T-helper 22 cell (primary cell): ENCODE measurements around the gene CST9.
"Not testable (repeated sequence)": the region's sequence is repeated elsewhere in the genome, so short reads cannot be mapped to it uniquely, and the experiment has no call there.

Source experiments
- DNase-seq: peaks from one replicate; pipeline ENCODE4 v3.0.0-alpha.2; 2020; ENCODE audit warnings: low read depth

The CST9 gene

DNA sequence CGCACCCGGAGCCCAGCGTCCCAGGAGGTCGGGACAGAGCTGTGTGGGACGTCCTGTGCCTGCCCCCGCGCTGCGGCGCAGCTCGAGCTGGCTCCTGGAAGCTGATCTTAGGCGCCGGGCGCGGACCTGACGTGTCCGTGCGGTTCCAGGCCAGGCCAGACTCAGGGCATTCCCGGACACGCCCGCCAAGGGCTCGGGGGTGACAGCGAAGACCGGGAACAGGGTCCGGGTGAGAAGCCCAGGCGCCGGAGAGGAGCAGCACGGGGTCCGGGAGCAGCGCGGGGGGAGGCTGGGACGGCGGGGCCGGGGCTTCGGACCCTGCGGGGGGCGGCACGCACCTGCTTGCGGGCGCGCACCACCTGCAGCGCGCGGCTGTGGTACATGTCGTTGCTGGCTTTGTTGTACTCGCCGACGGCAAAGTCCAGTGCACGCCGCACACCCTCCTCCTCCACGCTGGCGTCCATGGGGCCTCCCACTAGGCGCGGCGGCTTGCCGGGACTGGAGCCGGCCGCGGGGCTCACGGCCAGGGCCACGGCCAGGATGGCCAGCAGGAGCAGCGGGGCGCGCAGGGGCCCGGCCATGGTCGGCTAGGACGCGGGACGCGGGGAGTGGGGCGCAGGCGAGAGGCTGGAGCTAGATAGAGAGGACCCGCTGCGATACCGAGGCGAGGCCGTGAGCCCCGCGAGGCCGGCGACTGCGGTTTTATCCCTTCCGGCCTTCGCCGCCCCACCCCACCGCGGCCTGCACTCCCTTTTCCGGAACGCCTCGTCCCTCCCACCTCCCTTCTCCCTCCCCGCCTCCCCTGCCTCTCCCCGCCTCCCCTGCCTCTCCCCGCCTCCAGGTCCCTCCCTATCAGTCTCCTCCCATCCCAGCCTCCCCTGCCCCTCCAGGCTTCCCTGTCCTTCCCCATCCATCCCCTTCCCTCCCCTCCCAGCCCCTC, 31.8 kb upstream of the CST9 start, which contains the start of gene CST3:
TSS of gene CST3 (minus strand) at position 674 of the 940 bp plus-strand sequence. CDS start at position 581, 93 bp downstream.
- DNase-seq, result no peak

DNA sequence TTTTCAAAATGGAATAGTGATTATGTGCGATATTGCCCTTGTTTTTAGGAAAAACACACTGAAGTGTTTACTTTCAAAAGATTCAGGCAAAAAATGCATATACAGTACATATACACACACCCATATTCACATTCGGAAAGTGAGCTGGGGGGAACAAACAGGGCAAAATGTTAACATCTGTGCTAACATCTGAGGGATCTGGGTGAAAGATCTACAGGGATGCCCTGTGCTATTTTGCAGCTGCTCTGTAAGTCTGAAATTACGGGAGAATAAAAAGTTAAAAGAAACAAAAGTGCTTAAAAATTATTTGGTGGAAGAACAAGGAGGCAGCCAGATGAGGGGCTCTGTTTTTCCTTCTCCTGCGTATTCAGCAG, 31.2 kb upstream of the CST9 start:
- DNase-seq, result no peak

DNA sequence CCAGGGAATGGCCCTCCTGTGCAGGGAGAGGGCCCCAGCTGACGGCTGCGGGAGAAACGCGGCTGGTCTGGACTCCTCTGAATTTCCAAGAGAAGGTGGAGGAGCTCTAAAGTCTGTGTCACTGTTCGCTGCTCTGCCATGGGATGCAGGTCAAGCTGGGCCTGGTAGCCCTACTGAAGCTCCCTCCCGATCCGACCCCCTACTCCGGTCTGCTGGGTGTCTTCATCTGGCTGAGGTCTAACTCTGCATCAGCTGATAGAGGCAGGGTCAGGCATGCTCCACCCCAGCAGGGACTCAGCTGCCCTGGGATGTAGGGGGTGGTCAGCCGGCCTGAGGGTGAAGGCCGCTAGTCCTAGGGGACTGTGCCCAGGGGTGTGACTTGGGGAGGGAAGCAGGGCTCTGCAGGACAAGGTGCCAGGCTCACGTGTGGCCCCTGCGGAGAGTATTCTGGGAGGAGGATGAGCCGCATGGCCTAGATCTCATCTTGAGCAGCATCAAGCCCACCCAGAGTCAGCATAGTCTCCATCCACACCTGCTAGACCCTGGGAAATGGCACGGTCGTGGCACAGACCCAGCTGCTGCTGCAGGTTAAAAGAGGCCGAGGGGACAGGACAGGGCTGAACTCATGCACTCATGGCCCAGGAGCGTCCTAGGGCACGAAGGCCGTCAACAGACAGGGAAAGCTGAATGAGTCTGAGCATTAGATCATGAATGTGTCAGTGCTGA, 30.6 kb upstream of the CST9 start:
- no peak for DNase-seq

DNA sequence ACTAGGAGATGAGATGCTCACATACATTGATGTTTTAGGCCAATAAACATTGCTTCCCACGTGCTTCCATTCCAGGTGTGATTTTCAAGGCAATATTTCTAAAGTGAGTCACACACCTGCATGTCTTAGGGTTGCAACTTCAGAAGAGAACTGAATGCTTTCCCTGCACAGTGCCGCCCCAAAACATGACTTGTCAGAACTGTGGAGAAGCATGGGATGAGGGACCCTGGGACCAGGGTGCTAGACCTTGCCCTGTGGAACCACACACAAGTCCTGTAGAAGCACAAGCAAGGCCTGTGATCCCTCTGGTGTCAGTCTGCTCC, 30.0 kb upstream of the CST9 start:
- DNase-seq, result not testable (repeated sequence)

DNA sequence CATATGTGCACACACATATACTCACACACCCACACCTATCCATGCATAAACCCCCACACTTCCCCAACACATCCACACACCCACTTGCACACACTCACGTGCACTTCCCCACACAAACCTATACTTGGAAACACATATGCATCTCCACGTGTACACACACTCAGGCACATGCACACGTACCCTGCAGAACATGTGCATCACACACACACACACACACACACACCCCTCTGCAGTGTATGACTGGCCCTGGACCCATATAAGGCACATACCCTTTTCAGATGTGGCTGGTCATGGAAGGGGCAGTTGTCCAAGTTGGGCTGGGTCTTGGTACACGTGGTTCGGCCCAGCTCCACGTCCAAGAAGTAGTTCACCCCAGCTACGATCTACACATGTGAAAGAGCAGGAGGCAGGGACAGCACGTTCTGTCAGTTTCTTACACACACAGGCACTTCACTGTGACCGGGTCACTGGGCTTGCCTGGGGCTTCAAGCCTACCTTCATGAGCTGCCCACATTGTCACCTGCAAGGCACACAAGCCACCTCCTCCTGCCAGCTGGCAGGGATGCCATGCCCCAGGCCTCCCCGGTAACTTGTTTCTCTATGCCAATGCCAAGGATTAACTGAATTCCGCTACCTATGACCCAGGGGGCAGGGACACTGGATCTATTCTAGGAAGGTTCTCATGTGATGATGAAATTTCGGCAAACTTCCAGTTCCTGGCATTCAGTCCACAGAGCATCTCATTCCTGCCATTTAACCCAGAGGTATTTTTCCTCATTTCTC, 29.5 kb upstream of the CST9 start:
- no peak for DNase-seq

DNA sequence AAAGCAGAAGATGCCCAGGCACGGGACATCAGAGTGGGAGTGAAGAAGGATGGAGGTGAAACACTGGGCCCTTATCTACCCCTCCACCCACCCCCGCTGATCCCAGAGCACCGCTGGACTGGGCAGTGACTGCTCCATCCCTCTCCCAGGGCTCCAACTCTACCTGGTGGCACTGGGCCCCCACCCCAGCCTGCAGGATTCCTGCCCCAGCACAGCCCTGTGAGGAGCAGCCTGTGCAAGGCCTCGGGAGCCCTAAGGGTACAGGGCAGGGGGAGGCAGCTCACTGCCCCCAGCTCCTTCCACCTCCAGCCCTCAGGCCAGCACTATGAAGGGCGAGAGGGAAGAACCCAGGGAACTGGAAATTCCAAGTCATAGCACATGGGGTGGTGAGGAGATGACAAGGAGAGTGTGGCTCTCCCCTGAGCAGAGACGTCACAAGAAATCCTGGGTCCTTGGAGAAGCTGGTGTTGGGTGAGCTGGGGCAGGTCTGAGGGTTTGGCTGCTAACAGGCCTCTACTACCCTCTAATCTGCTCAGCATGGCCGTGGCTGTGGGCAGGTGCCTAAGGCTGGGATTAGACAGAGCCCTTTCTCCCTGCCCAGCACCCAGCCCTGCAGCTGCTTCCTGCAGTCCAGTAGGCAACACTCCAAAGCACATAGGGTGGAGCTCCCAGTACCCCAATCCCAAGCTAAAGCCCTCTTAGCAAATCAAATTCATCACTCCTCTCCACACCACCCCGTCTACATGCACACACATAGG, 28.5 kb upstream of the CST9 start:
- DNase-seq, result no peak

DNA sequence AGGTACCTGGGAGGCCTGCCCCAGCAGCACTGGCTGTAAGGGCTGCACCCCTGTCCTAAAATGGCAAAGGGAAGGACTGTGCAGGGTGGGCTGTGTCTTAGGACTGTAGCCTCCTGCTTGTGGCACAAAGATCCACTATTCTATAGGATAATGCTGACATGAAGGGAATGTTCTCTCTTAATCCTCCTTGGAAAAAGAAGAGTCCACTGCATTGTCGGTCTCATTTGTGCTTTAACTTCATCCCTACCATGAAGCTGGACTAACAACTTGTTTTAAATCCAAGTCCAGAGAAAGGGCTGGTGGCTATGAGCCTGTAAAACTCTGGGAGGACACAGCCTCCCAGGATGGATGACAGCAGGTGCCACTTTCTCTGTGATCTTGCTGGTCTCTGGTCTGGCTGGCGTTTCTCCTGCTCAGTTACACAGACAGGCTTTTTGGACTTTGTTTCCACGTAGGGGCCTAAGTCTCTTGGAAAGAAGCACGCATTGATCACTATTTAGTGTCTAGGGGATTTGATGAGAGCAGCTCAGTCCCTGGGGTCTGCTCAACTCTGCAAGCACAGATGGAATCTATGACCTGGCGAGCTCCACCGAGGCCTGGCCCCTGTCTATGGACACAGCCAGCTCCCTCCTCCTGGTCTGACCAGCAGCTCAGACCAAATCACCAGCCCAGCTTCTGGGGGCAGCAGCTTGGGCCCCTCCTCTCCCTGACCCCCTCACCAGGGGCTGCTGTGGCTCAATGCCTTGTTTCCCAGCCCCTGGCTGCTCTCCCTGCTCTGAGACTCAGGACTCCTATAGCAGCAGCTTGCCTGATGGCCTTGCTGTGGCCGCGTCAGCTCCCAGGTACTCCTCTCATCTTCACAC, 27.2 kb upstream of the CST9 start:
- no peak for DNase-seq

DNA sequence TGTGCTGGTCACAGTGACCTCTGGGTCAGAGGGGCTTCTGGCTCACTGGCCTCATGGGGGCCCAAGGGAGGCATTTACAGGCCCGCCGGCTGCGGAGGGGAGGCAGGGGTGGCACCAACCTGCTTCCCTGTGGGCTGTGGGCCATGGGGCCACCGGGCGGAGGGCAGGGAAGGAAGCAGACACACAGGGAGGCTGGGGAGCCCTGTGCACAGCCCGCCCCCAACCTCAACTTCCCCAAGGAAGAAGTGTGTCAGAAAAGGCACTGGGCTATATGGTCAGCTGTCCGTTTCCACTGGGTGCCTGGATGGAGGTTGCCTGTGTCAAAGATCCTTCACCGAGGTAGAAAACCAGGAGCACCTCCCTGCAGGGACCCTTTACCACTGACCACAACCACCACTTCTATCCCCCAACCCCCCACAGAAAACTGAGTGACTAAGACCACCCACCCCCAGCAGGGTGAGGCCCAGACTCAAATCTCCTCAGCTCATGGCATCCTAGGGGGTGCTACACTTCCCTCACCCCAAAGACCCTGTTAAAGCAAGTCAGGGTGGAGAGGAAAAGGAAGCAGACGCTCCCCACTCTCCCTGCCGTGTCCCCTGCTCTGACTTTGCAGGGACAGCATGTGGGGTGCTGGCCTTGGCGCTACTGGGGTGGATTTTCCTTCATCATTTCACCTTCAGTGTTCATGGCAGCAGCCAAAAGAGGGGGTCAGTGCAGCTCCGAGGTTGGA, 26.4 kb upstream of the CST9 start:
- DNase-seq, result no peak

DNA sequence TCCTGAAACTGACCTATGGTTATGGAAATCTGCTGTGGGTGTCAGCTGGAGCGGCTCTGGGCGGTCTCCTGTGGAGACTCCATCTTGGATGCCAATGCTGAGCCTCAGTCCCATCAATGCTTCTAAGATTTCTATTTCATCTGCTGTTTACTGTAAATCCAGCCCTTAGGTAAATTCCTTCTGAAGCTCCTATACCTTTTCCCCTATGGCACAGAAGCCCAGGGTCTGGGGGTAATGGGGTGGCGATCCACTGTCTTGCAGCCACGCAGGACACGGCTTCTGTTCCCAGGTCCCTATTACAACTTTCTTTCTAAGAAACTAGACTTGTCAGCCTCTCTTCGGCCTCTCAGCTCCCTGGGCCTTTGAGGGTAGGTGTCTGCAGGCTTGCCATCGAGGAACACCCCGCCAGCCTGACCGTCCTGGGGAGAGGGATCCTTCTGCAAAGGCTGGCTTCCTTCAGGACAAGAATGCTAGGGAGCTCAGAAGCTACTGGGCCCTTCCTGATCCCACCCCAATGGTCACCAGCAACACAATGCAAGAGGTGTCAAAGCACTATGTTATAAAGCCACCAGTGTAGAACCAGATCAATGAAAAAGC, 25.6 kb upstream of the CST9 start:
- no peak for DNase-seq

DNA sequence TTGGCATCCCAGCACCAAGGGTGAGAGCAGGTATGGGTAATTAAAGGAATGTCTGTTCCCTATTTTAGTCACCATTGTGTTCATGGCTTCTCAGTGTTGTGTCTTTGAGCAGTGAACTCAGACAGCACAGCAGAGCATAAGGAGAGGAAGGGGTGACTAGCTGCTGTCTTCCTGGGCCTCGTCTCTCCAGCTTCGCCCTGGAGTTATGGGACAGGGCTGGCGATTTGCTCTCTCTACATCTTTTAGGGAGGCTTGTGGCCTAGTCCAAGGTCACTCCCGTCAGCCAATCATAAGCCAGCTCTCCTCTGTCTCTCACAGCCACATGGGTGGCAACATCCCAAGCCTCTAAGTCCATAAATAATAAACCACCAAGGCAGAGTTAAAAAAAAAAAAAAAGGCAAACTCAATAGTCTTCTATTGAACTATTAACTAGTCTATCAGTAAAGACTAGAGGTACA, 24.7 kb upstream of the CST9 start:
- DNase-seq, result no peak

DNA sequence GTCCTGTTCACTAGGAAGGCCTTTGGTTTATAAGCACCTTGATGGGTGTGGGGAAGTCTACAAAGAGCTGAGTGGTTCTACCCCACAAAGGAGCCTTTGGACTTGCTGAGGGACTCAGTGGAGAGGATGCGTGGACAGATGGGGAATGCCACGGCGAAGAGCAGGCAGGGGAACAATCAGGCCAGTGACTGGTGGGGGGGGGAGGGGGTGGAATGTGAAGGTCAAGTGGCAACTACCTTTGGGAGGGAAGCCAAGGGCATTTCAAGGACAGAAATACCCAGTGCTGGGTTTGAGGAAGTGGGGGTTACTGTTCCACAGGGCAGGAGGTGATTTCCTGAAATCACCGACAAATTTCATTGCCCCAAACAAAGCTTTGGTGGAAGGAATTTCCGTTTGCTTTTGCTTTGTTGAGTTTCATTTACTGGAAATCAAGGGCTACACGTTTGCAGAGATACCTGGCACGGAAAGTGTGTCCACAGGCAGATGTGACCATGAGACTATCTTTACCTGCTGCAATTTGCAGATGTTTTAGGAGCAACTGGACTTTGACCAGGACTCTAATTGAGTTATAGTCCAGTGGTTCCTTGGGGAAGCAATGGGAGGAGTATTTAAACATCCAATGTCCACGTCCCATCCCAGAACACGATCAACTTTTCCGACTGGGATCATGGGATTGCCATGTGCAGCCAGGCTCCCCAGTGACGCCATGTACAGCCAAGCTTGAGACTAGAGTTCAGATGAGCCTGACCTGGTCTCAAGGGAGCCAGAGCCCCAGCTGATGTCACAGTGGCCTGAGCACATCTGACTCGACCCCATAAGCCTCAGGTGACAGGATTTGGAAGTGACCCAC, 24.1 kb upstream of the CST9 start:
- DNase-seq, result no peak

DNA sequence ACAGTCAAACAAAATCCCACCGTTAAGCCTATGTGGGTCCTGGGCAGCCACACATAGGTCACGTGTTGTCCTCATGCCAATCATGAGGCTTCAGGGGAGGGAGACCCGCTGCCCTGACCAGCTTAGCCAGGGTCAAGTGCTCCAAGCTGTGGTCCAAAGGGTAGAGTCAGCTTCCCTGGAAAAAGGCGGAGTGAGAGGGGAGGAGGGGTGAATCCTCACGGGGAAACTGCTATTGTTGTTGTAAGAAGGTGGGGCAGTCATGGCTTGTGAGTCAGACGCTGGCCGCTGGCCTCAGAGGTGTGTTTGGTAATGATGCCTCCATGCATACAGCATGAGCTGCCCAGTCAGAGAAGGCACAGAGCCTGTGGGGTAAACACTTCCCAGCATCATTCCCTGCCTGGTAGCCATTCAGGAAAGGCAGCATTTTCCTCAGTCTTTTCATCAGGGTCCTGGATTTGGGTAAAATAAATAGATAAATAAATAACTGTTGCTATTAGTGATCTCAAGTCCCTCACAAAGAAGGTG, 23.4 kb upstream of the CST9 start:
- DNase-seq, result no peak

DNA sequence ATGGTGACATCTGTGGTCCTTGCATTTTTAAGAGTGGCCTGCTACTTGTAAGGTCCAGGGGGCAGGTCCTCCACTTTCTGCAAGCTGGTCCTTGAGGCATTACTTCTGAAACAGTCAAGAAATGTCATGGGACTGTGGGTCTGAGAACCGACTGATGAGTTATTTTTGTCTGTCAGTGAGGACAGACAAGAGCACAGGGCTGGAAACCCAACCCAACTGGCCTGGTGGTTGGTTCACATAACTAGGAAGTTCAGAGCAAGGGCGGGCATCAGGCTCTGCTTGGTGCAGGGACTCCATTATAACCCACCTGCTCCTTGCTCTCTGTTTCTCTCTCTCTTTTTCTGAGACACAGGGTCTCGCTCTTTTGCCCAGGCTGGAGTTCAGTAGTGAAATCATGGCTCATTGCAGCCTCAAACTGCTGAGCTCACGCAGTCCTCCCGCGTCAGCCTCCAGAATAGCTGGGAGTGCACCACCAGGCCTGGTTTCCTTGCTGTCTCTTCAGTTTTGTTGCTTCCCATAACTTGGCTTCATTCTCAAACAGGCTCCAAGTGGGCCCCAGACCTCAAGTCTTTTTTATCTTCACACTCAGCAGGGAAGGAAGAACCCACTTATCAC, 22.8 kb upstream of the CST9 start:
- DNase-seq, result no peak

DNA sequence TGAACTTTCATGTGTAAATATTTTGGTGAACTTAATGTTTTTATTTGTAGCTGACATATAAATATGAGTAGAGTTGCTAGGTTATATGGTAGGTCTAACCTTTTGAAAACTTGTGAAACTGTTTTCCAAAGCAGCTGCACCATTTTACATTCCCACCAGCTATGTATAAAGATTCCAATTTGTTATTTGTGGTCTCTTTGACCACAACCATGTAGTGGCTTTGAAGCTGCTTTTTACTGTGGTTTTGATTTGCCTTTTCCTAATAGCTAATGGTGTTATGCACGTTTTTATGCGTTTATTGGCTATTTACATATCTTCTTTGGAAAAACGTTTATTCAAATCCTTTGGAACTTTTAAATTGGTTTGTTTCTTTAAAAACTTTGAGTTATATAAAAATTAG, 21.8 kb upstream of the CST9 start:
- no peak for DNase-seq

DNA sequence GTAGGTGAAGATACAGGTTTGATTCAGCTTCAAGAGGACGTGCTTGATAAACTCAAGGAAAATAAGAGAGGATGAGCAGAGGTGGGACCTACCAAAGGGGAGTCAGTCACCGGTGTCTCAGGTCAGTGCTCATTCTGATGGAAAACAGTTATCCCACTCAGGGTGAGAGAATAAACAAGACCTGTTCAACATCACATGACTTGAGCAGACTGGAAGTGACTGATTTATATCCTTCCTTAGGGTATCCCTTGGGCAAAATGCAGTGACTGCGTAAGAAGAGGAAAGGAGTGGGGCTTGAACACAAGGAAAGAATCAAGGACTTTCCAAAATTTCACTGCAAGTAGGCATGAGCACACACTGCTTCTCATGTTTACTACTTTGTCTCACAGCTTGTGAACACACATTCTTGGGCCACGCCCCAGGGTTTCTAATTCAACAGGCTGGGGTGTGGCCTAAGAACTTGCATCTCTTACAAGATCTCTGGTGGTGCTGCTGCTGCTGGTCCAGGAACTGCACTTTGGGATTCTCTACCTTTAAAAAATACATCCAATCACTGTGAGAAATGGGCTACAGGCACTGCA, 20.4 kb upstream of the CST9 start:
- DNase-seq, result no peak

DNA sequence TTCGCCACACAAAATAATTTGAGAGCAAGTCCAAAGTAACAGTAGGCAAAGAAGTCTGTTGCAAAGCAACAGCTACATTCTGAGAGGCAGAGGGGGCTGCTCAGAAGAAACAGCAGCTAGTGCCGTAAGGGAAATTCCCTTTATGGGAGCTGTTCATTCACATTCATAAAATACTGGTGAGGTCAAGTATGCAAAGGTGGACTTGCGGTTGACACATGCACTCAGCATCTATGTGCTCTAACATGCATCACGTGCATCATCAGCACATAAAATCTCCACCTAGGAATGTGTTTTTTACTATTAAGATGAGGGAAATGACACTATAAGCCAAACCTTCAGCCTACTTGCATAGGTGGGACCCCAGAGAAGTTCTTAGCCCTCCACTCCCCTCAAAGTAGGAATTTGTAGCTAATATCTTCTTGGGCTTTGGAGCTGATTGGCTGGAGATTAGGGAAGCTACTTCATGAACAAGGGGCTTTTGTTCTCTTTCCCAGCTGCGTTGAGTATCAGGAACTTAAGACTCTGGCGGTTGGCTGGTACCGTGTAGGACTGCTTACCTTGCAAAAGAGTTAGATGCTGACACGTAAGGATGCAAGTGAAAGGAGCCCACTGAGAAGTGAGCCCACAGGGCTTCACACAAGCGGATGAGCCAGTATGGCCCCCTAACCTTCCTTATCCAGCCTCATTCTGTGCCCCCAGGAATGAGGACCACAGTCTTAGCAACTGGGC, 19.7 kb upstream of the CST9 start:
- DNase-seq, result no peak

DNA sequence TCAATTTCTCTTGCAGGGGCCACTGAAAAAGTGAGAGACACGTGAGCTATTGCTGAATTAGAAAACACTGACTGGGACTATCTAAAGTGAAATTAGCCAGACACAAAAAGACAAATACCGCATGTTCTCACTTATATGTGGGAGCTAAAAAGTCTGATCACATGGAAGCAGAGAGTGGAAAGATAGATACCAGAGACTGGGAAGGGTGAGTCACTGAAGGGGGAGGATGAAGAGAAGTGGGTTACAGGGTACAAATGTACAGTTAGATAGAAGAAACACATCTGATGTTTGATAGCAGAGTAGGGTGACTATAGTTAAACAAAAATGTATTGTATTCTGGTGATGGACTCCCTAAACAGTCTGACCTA, 18.6 kb upstream of the CST9 start:
- DNase-seq, result no peak
